NT2/D1 (cell line): ENCODE data around the gene TIAM1.

ENCODE experiments used
- SUZ12 ChIP-seq: IDR thresholded peaks from 2 replicates; pipeline ENCODE4 v1.6.1; 2011; ENCODE audit not compliant: insufficient read length, insufficient read depth; ENCODE audit errors: extremely low read depth
- YY1 ChIP-seq: IDR thresholded peaks from 2 replicates; pipeline ENCODE4 v1.6.1; 2011; ENCODE audit not compliant: insufficient read length, insufficient read depth
- ZNF274 ChIP-seq: IDR thresholded peaks from 2 replicates; pipeline ENCODE4 v1.6.1; 2011; ENCODE audit warnings: mild to moderate bottlenecking, low read depth, low read length

GRCh38 chr21:31260790-31261189, 83.3 kb downstream of the TIAM1 start:
- TF ChIP-seq YY1 (no peak), SUZ12 (no peak), ZNF274 (no peak)
